Skin of body (tissue), 2 donors: ENCODE measurements around the gene ARMH3. TPM values are rescaled to one million over a fixed set of nuclear protein-coding genes. Genes with fewer than 3 reads are reported as not detected.
A peak's percentile ranks its signal among the peaks of the same experiment; 100 is the strongest.
"Not testable (repeated sequence)": the region's sequence is repeated elsewhere in the genome, so short reads cannot be mapped to it uniquely, and the experiment has no call there.

Experiments used
- DNase-seq: peaks from one replicate; lab custom pipeline; 2025; lab: John Stamatoyannopoulos, UW
- total RNA-seq: library from RNA; depleted of rRNA; stranded (reverse); fragments of >200 nt; gene quantifications from one replicate; pipeline ENCODE4 v1.2.3, GENCODE V29; 2014

ARMH3 gene
- total RNA-seq, 1 donor from 2014 or later, result 16.6 TPM

DNA sequence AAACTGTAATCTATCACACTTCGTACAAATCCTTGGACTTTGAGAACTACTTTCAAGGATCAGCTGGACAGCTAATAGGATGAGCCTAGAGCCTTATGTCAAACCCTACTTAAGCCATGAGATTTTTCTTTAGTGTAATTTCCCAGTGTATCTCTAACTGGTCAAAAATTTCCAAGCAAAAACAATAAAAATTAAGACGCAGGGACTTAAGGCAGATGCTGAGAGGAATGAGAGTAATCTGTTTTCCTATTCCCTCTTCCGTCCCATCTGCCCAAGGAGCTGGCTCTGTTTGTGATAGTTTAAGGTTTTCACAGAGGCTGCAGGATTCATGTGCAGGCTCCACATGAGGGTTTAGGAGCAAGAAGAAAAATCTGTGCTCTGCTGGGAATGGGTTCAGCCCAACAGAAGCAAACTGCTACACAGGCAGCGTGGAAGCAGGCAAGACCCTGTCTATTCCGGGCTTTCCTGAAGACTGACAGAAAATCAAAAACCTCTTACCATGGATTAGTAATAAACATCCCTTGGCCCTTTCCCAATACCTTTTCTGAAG lies 62.2 kb downstream of the ARMH3 start:
- DNase-seq, result no peak

DNA sequence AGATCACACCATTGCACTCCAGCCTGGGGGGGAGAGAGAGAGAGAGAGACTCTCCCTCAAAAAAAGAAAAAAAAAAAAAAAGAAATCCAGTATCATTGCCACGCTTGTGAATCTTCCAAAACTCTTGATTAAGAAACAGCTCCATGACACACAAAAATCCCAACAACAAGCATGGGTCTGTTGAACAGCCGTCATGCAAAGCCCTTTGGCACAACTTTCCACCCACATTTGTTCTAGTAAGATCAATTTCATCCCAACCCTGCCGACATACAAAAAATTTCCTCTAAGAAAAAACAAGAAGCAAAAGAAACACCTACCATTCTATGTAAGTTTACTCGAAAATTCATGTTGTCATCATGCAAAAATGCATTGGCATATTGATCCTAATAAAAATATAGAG lies 62.8 kb downstream of the ARMH3 start:
- no peak for DNase-seq

DNA sequence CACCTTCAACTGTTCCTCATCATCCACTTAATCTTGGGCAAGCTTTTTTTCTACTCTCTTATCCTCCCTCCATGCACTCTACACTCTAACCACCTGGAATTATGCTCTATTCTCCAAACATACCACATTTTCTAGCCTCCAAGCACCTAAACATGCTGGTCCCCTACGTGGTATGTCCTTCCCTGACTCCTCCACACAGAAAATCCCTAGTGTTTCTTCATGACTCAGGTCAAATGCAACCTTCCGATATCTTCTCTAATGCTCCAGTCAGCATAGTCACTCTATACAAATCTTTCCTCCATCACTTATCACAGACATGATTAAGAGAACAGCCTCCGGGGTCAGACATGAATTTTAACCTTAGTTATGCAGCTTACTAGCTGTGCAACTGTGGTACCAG lies 68.8 kb downstream of the ARMH3 start:
- DNase-seq, result no peak

DNA sequence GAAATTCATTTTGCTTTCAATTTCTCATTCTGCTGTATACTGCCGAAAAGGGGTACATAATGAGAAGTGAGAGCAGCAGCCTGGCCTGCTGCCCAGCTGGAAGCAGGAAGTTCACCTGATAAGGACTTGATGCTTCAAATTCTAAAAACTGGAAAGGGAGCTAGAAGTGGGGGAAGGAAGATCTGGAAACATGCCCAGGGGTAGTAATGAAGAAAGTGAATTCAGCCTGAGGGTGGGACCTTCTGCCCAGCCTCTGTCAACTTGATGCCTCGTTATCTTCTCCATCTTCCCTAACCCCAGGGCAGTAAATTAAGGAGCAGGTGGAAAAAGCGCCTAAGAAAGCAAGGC lies 69.4 kb downstream of the ARMH3 start:
- DNase-seq, result no peak

DNA sequence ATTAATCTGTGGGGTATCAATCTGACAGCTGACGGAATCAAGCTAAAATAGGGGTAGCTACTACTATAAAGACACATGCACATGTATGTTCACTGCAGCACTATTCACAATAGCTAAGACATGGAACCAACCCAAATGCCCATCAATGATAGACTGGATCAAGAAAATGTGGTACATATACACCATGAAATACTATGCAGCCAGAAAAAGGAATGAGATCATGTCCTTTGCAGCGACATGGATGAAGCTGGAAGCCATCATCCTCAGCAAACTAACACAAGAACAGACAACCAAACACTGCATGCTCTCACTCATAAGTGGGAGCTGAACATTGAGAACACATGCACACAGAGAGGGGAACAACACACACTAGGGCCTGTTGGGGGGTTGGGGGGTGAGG lies 75.3 kb downstream of the ARMH3 start:
- not testable (repeated sequence) for DNase-seq

DNA sequence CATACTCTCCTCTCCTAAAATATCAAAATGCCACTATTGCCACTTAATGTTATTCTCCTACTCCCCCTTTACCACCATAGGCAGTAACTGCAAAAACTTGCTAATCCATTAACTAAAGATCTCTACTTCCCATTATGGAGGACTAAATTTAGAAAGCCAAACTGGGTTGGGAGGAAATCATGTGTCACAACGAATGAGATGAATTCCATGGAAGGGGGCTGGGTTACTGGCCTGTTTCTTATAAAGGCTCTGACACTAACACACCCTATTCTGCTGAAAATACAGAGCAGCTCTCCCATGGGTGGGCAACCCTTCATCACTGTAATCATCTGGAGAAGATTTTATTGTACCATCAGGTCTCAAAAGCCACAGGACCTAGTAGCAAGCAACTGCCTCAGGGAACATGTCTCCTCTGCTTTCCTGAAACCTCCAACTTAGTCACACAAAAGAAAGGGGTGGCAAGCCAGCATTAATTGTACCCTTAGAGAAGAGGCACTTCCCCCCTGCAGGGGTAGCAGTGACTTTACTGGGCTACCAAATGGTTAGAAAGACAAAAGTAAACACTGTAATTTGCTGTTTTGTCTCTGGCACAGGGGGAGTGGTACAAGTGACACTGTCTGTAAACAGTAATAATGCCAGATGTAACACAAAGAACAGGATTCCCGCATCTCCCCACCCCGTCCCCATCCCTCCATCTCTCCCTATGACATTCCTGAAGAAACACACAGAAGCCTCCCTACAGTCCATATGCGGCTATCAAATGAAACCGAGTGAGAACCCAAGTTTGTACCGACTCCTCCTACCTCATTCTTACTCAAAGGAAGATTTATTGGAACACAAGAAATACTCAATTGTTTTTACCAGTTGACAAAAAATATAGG lies 81.6 kb downstream of the ARMH3 start:
- peak; percentile 25 for DNase-seq

DNA sequence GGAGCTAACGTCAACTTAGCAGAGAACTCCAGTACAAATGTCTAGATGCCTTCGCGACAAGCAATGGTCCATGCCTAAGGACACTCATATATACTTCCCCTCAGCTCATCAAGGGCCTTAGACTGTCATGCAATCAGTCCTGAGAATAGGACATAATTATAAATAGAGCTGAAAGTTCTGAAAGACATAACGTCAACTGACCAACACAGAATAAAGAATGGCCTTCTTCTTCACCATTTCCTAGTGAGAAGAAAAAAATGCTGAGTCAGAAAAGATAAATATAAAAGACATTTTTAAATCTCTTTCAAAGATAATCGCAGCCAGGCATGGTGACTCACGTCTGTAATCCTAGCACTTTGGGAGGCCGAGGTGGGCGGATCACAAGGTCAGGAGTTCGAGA lies 83.2 kb downstream of the ARMH3 start:
- no peak for DNase-seq

DNA sequence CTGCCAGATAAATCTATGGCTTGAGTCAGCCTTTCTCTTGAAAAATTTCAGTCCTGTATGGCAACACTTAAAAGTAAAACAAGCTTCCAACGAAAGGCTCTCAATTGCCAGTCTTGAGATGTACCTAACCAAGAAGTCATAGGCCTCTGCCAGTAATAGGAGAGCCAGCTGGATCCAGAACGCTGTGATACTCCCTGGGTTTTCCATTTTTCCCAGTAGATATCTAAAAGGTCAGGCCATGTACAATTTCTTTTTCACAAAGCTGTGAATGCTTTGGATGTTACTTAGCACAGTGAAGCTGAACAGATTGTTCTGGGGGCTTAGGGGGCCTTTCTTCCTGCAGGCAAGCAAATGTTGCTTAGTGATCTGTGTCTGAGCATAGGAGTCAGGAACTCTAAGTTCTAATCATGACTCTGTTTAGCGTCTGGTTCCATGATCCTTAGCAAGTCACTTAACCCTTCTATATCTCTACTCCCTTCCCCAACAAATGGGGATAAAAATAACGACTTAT lies 86.5 kb downstream of the ARMH3 start:
- DNase-seq, result no peak

DNA sequence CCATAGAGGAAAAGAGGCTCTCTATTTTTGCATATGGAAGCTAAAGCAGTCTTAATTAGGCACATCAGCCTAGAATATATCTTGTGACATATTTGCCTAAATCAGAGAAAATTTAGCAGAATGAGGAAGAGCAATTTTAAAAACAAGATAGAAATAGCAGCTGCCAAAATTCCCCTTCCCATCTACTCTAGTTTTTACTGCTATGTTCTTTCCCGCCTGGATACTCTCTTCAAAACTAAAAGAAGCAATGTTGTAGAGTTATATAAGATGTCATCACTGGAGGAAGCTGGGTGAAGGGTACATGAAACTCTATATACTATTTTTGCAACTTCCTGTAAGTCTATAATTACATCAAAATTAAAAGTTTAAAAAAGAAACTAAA lies 87.0 kb downstream of the ARMH3 start:
- DNase-seq, result no peak

DNA sequence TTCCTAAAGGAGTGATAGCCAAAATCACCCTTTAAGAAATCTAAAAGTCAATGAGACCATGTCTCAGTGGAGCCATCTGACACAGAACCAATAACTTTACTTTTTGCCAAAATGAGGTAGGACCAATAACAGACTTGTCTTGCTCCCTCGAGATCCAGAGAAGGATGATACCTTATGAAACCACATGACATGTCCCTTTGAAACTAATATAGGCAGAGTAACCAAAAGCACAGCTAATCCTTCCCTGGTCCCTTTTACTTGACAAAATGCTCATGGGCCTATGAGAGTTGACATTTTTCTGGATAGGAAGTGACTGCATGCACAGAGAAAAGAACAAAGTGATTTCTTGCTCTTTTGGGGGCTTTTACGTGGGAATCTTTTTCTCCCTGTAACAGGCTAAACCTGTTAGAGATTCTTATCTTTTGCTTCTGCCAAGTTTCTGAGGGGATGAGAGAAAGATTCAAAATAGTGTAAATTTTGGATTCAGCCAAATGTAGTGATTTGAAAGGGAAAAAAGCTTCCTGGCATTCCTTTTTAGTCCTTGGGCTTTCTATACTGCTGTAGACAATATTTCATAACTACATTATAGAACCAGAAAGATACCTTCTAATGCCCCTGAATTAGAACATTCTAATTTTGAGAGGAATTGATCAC lies 87.6 kb downstream of the ARMH3 start:
- DNase-seq, result no peak

DNA sequence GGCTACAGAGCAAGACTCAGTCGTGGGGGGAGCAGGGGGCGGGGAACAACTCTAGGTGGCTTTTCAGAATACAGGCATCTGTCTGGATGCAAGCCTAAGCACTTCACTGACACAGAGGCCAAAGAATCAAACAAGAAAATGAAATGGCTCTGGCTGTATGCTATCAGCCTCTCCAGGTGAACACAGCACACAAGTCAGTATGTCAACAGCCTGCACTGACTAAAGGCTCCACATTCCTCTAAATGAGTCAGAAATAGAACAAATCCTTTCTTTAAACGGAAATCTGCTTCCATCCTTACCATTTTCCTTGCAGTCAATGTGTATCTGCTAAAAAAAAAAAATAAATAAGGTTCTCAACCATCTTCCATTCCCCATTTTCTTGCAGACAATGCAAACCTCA lies 88.3 kb downstream of the ARMH3 start:
- no peak for DNase-seq

DNA sequence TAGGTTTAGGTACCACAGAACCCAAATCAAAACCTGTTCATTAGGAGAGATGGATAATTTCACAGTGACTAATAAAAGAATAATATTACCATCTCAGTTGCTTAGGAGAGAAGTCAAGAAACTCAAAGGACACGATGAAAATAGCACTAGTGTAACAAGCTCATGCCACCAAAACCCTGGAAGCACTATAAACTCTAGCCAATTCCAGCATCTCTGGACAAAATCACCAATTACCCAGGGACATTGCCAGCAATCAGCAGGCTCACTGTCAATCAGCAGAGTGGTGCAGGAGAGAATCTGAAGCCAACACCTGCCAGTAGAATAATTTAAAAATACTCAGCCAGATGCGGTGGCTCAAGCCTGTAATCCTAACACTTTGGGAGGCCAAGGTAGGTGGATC lies 88.9 kb downstream of the ARMH3 start:
- DNase-seq, result no peak

DNA sequence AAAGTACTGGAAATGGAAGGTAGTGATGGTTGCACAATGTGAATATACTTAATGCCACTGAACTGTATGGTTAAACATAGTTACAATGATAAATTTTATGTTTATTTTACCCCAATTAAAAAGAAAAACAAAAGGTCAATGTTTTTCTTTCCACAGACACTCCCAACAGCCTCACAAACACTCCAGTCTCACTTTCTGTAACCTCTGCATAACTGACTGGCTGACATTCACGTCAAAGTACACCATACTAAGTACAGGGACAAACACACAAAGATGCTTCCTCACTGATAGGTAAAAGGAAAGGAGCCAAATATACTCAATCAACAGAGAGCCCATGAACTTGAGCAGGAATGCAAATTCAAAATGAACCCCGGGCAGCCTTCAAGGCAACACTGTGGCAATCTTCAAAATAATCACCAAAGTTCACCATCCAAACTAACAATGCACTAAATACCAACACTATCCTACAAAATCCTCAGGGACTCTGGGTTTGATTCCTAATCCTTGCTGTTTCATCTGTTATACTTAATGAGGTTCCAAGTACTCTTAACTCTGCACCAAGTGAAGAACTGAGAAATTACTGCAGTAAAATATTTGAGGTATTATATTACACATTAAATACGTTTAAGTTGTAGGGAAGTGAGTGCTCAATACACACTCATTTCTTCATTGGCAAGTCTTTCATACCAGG lies 90.8 kb downstream of the ARMH3 start:
- no peak for DNase-seq

DNA sequence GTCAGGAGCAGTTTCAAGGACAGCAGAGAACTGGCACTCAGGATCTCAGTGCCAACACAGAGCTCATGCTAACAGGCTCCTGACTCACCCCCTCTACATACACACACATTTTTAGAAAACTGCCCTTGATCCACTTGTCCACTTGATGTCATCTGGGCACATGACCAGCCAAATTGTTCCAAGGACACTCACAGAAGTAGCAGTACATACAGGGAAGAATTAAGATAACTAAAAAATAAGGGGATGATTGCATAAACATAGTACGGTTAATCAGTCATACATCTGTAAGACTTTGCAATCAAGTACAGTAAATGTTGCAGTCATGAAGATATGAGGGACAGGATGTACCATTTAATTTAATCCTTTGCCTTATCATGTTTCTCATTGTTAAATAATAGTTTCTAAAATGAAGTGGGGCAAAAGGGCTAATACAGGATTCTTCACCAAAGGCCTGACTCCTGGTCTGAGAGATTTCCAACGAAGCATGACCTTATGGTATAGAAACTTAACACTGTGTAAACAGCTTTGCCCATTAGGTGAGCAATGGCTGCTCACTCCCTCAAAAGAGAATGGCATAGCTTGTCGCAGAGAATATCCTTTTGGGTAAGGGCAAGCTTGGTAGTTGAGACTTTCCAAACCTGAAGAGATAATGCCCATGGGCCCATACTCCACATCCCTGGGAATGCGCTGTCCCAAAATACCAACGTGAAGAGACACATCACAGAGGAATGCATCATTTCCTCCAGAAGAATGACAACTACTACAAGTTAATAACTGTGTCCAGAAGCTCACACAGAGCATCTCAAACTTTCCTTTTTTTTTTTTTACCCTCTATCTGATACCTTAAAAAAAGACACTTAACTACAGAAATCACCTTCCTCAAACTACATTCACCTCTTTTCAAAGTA lies 94.1 kb downstream of the ARMH3 start:
- no peak for DNase-seq

DNA sequence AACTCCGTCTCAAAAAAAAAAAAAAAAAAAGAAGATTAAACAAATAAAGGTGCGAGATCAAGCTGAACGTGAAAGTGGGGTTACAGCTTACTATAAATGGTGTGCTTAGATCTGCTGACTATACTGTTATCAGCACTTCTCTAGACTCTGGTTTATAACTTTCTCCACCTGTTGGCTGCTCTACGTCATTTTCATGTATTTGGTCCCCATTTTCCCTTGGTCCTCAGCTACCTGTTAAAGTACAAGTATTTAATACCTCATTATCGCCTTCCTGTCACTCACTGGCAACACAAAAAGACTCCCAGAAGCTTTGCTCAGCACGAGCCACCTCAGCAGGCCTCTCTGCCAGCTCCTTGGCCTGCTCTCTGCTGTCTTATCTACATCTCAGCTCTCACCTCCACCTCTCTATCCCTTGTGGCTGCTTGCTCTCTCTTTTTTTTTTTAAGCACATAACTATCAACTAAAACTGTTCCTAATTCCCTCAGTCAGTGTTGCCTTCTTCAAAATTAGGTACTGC lies 95.0 kb downstream of the ARMH3 start:
- no peak for DNase-seq

DNA sequence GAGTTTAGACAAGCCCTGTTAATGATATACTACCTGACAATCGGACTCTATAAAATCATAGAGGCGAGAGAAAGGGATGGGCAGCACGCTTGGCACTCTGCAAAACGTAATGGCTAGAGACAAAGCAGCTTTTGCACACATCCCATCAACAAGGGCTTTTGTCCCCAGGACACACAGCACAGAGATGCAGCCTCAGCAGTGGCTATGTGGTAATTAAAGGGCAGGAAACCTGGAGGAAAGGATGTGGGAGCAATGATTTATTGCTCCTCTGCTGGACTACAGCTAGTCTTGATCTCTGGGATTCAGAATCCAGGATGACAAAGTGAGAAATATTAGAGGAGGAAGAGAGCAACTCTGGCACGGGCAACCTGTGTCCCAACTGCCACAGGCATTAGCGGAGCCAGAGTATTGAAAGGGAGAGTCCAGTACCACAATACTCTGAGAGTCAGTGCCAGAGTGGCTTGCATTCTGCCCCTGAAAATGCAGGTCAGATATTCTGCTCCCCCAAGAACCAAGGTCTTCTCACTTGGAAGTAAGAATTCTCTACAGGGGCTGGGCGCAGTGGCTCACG lies 96.5 kb downstream of the ARMH3 start:
- DNase-seq, result no peak

DNA sequence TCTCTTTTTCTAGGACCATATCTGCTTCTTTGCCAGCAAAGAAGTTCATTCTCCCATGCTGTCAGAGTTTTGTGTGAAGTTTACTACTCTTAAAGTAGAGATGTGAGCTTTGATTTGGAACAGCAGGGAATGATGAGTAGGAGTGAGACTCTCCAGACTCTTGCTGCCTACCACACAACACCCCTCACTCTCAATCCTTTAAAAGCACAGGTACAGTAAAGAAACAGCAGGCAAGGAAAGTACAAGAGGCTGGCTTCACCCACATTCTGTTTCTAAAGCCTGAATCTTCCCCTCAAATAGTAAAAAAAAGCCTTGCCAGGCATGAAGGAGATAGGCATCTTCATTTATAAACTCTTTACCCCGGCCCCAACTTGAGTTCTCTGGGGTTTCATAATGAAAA lies 97.3 kb downstream of the ARMH3 start:
- DNase-seq, result no peak

DNA sequence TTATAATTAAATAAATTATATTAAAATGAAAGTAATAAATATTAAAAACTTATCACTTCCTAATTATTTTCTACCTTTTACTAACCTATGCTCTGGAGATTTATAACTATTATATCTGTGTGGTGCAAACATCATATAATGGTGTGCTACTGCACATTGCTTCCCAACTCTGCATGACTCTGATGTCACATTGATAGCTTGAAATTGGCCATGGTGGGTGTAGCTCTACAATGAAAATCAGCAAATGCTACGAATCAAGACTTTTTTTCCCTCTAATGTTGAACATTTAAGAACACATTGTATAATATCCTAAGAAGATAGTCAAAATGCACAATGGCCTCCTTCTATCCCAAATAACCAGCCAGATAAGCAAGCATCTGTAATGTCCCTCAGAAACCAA lies 99.1 kb downstream of the ARMH3 start:
- DNase-seq, result no peak

DNA sequence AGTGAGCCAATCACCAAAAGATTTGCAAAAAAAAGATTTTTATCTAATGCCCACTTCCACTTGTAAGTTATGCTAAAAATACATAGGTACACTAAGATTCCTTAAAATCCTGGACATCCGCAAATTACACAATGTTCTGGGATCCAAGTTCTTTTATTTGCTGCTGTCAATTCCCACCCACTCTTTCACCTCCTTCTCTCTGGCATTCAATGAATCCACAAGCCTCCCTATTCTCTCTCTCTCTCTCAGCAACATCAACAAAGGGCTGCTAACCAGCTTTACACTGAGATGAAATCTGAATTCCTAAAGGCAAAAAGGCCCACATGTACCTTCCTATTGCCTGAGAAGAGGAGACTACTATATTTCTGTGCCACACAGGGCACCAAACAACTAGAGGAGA lies 99.9 kb downstream of the ARMH3 start:
- no peak for DNase-seq

DNA sequence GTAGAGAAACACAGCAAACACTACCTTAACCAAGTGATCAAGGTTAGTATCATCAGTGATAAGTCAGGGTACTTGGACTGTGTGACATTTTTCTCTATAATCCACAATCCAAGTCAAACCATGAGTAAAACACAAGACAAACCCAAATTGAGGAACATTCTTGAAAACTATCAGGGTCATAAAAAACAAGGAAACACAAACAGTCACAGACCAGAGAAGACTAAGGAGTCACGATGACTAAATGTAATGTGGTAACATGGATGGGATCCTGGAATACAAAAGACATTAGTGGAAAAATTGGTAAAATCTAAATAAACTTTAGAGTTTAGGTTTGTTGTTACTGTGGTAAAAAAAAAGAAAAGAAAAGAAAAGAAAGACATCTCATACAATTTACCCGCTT lies 103.8 kb downstream of the ARMH3 start:
- no peak for DNase-seq
